22Rv1 (cell line): Measurements from ENCODE around the gene MGAT4C.

Source experiments
- ZFX ChIP-seq: fragments of 450-650 bp; IDR thresholded peaks from 2 replicates; pipeline ENCODE4 v1.6.1; 2017; ENCODE audit warnings: antibody characterized with exemption, borderline replicate concordance
- TF ChIP-seq, protein P1 (sequence below): fragments of 450-650 bp; IDR thresholded peaks from 2 replicates; pipeline ENCODE4 v1.5.1; 2017; ENCODE audit warnings: mild to moderate bottlenecking

DNA sequence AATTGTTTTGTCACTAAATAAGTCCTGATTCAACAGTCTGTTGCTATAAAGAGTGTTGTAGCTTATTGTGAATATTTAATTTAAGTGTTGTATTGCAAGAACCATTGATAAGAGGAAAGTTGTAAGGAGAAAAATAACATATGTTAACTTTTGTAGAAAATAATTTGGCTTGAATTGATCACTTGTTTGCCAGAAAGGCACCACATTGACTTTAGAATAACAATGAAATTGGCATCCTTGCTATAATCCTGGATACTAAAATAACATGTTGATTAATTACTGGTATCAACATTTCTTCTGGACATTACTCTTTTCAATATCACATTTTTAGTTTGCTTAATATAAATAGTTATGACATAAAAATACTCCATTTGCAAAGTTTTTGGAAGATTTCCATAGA, 159.0 kb downstream of the MGAT4C start:
- TF ChIP-seq, protein P1, sequence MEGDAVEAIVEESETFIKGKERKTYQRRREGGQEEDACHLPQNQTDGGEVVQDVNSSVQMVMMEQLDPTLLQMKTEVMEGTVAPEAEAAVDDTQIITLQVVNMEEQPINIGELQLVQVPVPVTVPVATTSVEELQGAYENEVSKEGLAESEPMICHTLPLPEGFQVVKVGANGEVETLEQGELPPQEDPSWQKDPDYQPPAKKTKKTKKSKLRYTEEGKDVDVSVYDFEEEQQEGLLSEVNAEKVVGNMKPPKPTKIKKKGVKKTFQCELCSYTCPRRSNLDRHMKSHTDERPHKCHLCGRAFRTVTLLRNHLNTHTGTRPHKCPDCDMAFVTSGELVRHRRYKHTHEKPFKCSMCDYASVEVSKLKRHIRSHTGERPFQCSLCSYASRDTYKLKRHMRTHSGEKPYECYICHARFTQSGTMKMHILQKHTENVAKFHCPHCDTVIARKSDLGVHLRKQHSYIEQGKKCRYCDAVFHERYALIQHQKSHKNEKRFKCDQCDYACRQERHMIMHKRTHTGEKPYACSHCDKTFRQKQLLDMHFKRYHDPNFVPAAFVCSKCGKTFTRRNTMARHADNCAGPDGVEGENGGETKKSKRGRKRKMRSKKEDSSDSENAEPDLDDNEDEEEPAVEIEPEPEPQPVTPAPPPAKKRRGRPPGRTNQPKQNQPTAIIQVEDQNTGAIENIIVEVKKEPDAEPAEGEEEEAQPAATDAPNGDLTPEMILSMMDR: no peak
- no peak for TF ChIP-seq ZFX
